Stimulated activated CD4-positive, alpha-beta T cell treated with anti-CD3 and anti-CD28 coated beads, TNF-alpha, amount 100 ng/mL, for 24 hours (primary cell): ENCODE data around the gene EDDM13.
A peak's percentile ranks its signal among the peaks of the same experiment; 100 is the strongest.
"Not testable (repeated sequence)": the region's sequence is repeated elsewhere in the genome, so short reads cannot be mapped to it uniquely, and the experiment has no call there.

Experiments
- DNase-seq, 3 experiments: peaks; one replicate each; pipeline ENCODE4 v3.0.0-alpha.2; 2020; ENCODE audit warnings: low read depth in 3 of 3

EDDM13 gene

GRCh38 chr19:56321254-56321988 is 48.9 kb downstream of the EDDM13 start:
- no peak for DNase-seq

- DNase-seq, result no peak
These were observed 49.5 kb downstream of the EDDM13 start for GRCh38 chr19:56321989-56322440.

GRCh38 chr19:56324436-56324835 is 51.9 kb downstream of the EDDM13 start:
- DNase-seq, result no peak

- no peak for DNase-seq
These were observed 60.1 kb downstream of the EDDM13 start for GRCh38 chr19:56332695-56333094.

GRCh38 chr19:56333506-56333905 is 61.0 kb downstream of the EDDM13 start:
- peak in 1 of 3 experiments; percentile 25 for DNase-seq

GRCh38 chr19:56335371-56335770 is 62.8 kb downstream of the EDDM13 start:
- DNase-seq, result not testable (repeated sequence)

GRCh38 chr19:56337077-56337476 is 64.5 kb downstream of the EDDM13 start:
- DNase-seq, result not testable (repeated sequence)

- DNase-seq, result not testable (repeated sequence)
These were observed 66.5 kb downstream of the EDDM13 start for GRCh38 chr19:56339031-56339430.

GRCh38 chr19:56341948-56342347 is 69.4 kb downstream of the EDDM13 start:
- no peak for DNase-seq

GRCh38 chr19:56347163-56347778 is 74.7 kb downstream of the EDDM13 start:
- no peak for DNase-seq

- DNase-seq, result no peak
These were observed 75.8 kb downstream of the EDDM13 start for GRCh38 chr19:56348289-56348877.

GRCh38 chr19:56350416-56351045 is 78.0 kb downstream of the EDDM13 start:
- DNase-seq, result peak; percentile 19 to 45 (median 22)

GRCh38 chr19:56351208-56351607 is 78.7 kb downstream of the EDDM13 start:
- DNase-seq, result no peak

- DNase-seq, result no peak
These were observed 83.0 kb downstream of the EDDM13 start for GRCh38 chr19:56355517-56355916.

- DNase-seq, result no peak
These were observed 84.4 kb downstream of the EDDM13 start for GRCh38 chr19:56356944-56357343.
